Colonic mucosa (tissue), 4 donors: ENCODE results near the gene PEPD. TPM values are rescaled to one million over a fixed set of nuclear protein-coding genes. Genes with fewer than 3 reads are reported as not detected.

Source experiments
- DNase-seq: peaks from one replicate; pipeline ENCODE4 v3.0.0-alpha.2; 2020
- H3K27ac ChIP-seq: fragments of 200-600 bp; one replicate; pipeline ENCODE4 v1.8.0; 2021
- H3K27me3 ChIP-seq: fragments of 200-600 bp; one replicate; pipeline ENCODE4 v1.8.0; 2021
- H3K36me3 ChIP-seq: fragments of 200-600 bp; one replicate; pipeline ENCODE4 v1.8.0; 2021
- H3K4me1 ChIP-seq: fragments of 200-600 bp; one replicate; pipeline ENCODE4 v1.8.0; 2021; ENCODE audit warnings: mild to moderate bottlenecking
- H3K4me3 ChIP-seq: fragments of 200-600 bp; one replicate; pipeline ENCODE4 v1.8.0; 2021
- H3K9ac ChIP-seq, 2 donors: one replicate each; pipeline ENCODE4 v1.7.0; 2013; ENCODE audit warnings: control low read depth in 2 of 2, low read depth in 2 of 2, low read length in 2 of 2
- H3K9me3 ChIP-seq: fragments of 200-600 bp; one replicate; pipeline ENCODE4 v1.8.0; 2021
- CTCF ChIP-seq: fragments of 200-600 bp; IDR thresholded peaks from one replicate; pipeline ENCODE4 v1.8.0; 2022; ENCODE audit warnings: antibody characterized with exemption, mild to moderate bottlenecking
- intact Hi-C: fragments of 100-400 bp; cut with DNase I; formaldehyde crosslinking; loops from one replicate; pipeline ENCODE4 v1.14.1; 2022
- total RNA-seq, 2 donors: library from RNA; stranded (reverse); fragmentation: NEBNext Ultra II Directional in 1 of 2; extraction: Animal tissue kit (Norgen Biotek cat#: 25700) in 1 of 2; gene quantifications; one replicate each; pipeline ENCODE4 v1.2.1, GENCODE V29; 2021
- donor health status: healthy.
- donor health status: DM: no; HTN: no; CAD: no.
- donor health status: DM: no; HTN: no; CAD: no.

Gene PEPD
- total RNA-seq, 2 donors from 2014 or later, result 47.9 to 71.4 TPM

GRCh38 chr19:33382982-33383381 lies 138.6 kb downstream of the PEPD start:
- H3K36me3 ChIP-seq, result no peaks in the 10 kb centered on the region
- intact Hi-C loops, result no loop called here

GRCh38 chr19:33382006-33382405 lies 139.6 kb downstream of the PEPD start:
- no peak for DNase-seq
- no peaks in the 10 kb centered on the region for H3K36me3 ChIP-seq
- intact Hi-C loops, result no loop called here
- H3K4me3 ChIP-seq, result no peak overlapping the region
- H3K27me3 ChIP-seq, result no peaks in the 10 kb centered on the region
- no peak for TF ChIP-seq CTCF
- no peak overlapping the region for H3K27ac ChIP-seq
- no peaks in the 10 kb centered on the region for H3K9me3 ChIP-seq
- H3K9ac ChIP-seq, result no peak overlapping the region
- H3K4me1 ChIP-seq, result no peaks in the 10 kb centered on the region

More at GRCh38 chr19:33382982-33383381, 138.6 kb downstream of the PEPD start:
- Histone ChIP-seq H3K4me3 (no peak overlapping the region), H3K27ac (no peak overlapping the region), H3K27me3 (no peaks in the 10 kb centered on the region), H3K4me1 (no peaks in the 10 kb centered on the region), H3K9ac (no peak overlapping the region), H3K9me3 (no peaks in the 10 kb centered on the region)
- no peak for DNase-seq
- no peak for TF ChIP-seq CTCF

- Histone ChIP-seq H3K4me1 (no peaks in the 10 kb centered on the region), H3K27ac (no peak overlapping the region), H3K4me3 (no peak overlapping the region), H3K9ac (no peak overlapping the region), H3K27me3 (no peaks in the 10 kb centered on the region), H3K9me3 (no peaks in the 10 kb centered on the region), H3K36me3 (no peaks in the 10 kb centered on the region)
- no peak for DNase-seq
- intact Hi-C loops, result no loop called here
- TF ChIP-seq CTCF, result no peak
Observed at GRCh38 chr19:33381101-33381500, 140.5 kb downstream of the PEPD start.

- H3K27me3 ChIP-seq, result no peaks in the 10 kb centered on the region
- no peak for TF ChIP-seq CTCF
- intact Hi-C loops, result no loop called here
- H3K4me3 ChIP-seq, result no peak overlapping the region
- H3K9me3 ChIP-seq, result no peaks in the 10 kb centered on the region
- H3K9ac ChIP-seq, result no peak overlapping the region
- H3K36me3 ChIP-seq, result no peaks in the 10 kb centered on the region
- DNase-seq, result no peak
- no peak overlapping the region for H3K27ac ChIP-seq
- H3K4me1 ChIP-seq, result peaks cover 9% of the 10 kb centered on the region
Observed at GRCh38 chr19:33379151-33379829, 142.3 kb downstream of the PEPD start.

- peak overlapping the region; percentile 80 for H3K27ac ChIP-seq
- H3K36me3 ChIP-seq, result no peaks in the 10 kb centered on the region
- TF ChIP-seq CTCF, result no peak
- DNase-seq, result no peak
- peaks cover 9% of the 10 kb centered on the region for H3K4me1 ChIP-seq
- H3K9ac ChIP-seq, result no peak overlapping the region
- H3K4me3 ChIP-seq, result no peak overlapping the region
- no peaks in the 10 kb centered on the region for H3K9me3 ChIP-seq
- intact Hi-C loops, result no loop called here
- H3K27me3 ChIP-seq, result no peaks in the 10 kb centered on the region
Observed at GRCh38 chr19:33377586-33378475, 143.8 kb downstream of the PEPD start.
